ENCODE results near the gene ERAL1. TPM values are rescaled to one million over a fixed set of nuclear protein-coding genes. Genes with fewer than 3 reads are reported as not detected.

Gene ERAL1
- total and polyA plus RNA-seq, 11 donors = 28.0 to 78.2 (median 41.1) TPM

DNA sequence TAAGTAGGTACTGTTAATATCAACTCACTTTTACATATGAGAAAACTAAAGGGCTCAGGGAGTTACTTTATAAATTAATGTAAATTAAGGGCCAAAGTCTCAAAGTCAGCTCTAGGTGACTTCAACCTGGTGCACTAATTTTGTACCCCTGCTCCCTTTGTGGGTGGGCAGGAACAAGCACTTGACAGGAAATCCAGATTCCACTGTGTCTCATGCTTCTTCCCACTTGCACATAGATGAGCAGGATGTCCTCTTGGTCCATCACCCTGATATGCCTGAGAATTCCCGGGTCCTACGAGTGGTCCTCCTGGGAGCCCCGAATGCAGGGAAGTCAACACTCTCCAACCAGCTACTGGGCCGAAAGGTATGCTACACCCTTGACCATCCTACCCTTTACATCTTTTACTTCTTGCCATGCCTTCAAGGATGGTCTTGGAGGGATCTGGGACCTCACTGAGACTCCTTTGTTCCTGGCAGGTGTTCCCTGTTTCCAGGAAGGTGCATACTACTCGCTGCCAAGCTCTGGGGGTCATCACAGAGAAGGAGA lies 1.3 kb downstream of the ERAL1 start:
- H3K4me3 ChIP-seq = peak overlapping the region in 1 of 12 donors; percentile 76
- 79 to 90% (median 83%) methylated on average over 5 of the region's 5 CpGs for WGBS, 4 donors
- H3K27ac ChIP-seq = no peak overlapping the region
- H3K4me1 ChIP-seq = peaks cover 0 to 17% (median 9%) of the 10 kb centered on the region in 12 donors
- H3K36me3 ChIP-seq = peaks cover 0 to 53% (median 45%) of the 10 kb centered on the region in 9 donors
- DNase-seq = peak in 1 of 5 donors; percentile 7
- no peak for TF ChIP-seq POLR2A (IDR thresholded peaks at IDR 0.05)
- TF ChIP-seq, protein P1, sequence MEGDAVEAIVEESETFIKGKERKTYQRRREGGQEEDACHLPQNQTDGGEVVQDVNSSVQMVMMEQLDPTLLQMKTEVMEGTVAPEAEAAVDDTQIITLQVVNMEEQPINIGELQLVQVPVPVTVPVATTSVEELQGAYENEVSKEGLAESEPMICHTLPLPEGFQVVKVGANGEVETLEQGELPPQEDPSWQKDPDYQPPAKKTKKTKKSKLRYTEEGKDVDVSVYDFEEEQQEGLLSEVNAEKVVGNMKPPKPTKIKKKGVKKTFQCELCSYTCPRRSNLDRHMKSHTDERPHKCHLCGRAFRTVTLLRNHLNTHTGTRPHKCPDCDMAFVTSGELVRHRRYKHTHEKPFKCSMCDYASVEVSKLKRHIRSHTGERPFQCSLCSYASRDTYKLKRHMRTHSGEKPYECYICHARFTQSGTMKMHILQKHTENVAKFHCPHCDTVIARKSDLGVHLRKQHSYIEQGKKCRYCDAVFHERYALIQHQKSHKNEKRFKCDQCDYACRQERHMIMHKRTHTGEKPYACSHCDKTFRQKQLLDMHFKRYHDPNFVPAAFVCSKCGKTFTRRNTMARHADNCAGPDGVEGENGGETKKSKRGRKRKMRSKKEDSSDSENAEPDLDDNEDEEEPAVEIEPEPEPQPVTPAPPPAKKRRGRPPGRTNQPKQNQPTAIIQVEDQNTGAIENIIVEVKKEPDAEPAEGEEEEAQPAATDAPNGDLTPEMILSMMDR (IDR thresholded peaks at IDR 0.05) = no peak
- intact Hi-C loops (cut with DNase I) = loop anchor here in 3 of 10 donors (5.0 to 10.0 kb wide), 3 partner anchors 41 to 91 kb away; partner anchors contain the start of gene FLOT2 (in 1 of the 3)
- ATAC-seq = no peak
- H3K27me3 ChIP-seq = no peaks in the 10 kb centered on the region
- no peaks in the 10 kb centered on the region for H3K9me3 ChIP-seq

DNA sequence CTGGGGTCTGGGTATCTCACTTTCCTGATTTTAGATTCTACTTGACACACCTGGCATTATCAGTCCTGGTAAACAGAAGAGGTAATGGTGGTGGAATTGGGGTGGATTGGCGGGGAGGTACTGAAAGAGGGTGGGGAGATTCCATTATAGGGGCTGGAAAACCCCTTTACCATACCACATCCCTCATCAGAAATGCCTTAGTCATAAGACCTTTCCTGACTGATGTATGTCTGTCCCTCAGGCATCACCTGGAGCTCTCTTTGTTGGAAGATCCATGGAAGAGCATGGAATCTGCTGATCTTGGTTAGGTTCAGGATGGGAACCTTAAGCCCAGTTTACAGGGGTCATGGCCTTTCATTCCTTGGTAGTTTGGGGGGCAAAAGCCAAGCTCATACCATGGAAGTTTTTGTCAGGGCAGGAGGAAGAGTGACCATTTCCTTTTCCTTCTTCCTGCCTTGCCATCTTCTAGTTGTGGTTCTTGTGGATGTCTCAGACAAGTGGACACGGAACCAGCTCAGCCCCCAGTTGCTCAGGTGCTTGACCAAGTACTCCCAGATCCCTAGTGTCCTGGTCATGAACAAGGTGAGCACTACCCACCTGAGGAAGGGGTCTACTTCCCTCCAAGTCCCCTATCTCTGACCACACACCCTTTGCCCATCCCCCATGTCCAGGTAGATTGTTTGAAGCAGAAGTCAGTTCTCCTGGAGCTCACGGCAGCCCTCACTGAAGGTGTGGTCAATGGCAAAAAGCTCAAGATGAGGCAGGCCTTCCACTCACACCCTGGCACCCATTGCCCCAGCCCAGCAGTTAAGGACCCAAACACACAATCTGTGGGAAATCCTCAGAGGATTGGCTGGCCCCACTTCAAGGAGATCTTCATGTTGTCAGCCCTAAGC lies 3.3 kb downstream of the ERAL1 start:
- peak in 1 of 5 donors; percentile 13 for DNase-seq

DNA sequence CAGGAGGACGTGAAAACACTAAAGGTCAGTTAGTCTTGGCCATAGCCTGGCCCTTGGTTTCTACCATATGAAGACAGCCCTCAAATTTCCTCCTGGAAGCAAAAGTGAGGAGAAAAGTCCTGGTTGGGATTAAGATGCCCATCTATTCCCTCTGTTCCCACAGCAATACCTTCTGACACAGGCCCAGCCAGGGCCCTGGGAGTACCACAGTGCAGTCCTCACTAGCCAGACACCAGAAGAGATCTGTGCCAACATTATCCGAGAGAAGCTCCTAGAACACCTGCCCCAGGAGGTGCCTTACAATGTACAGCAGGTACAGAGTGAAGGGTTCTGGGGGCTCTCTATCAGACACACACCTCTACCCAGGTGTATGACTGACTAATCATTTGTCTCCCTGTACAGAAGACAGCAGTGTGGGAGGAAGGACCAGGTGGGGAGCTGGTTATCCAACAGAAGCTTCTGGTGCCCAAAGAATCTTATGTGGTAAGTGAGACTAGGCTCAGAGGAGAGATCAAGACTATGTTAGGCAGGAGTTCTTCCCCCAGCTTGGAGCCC lies 4.1 kb downstream of the ERAL1 start:
- H3K27ac ChIP-seq = no peak overlapping the region
- intact Hi-C loops (cut with DNase I) = loop anchor here in 3 of 10 donors (5.0 to 10.0 kb wide), 3 partner anchors 38 to 94 kb away; partner anchors contain the start of gene FLOT2 (in 1 of the 3)
- peaks cover 0 to 17% (median 9%) of the 10 kb centered on the region in 12 donors for H3K4me1 ChIP-seq
- WGBS, 4 donors = 46 to 61% (median 49%) methylated on average over 2 of the region's 2 CpGs
- H3K4me3 ChIP-seq = no peak overlapping the region
- H3K36me3 ChIP-seq = peaks cover 0 to 59% (median 49%) of the 10 kb centered on the region in 9 donors
- no peaks in the 10 kb centered on the region for H3K27me3 ChIP-seq
- no peaks in the 10 kb centered on the region for H3K9me3 ChIP-seq
- TF ChIP-seq POLR2A (IDR thresholded peaks at IDR 0.05) = no peak
- TF ChIP-seq, protein P1 (IDR thresholded peaks at IDR 0.05) = no peak
- ATAC-seq = no peak
- peak in 1 of 5 donors; percentile 13 for DNase-seq

More for the DNA sequence above, 3.3 kb downstream of the ERAL1 start:
- H3K27ac ChIP-seq = no peak overlapping the region
- H3K27me3 ChIP-seq = no peaks in the 10 kb centered on the region
- intact Hi-C loops (cut with DNase I) = loop anchor here in 3 of 10 donors (5.0 to 10.0 kb wide), 3 partner anchors 39 to 93 kb away; partner anchors contain the start of gene FLOT2 (in 1 of the 3)
- H3K9me3 ChIP-seq = no peaks in the 10 kb centered on the region
- 87 to 95% (median 94%) methylated on average over 3 of the region's 3 CpGs for WGBS, 4 donors
- H3K36me3 ChIP-seq = peaks cover 0 to 59% (median 49%) of the 10 kb centered on the region in 9 donors
- peaks cover 0 to 17% (median 9%) of the 10 kb centered on the region in 12 donors for H3K4me1 ChIP-seq
- TF ChIP-seq, protein P1 (IDR thresholded peaks at IDR 0.05) = no peak
- no peak for TF ChIP-seq POLR2A (IDR thresholded peaks at IDR 0.05)
- no peak for ATAC-seq
- H3K4me3 ChIP-seq = no peak overlapping the region

All from heart left ventricle (tissue), 16 donors.